Measurements from ENCODE around the gene C8A. TPM values are rescaled to one million over a fixed set of nuclear protein-coding genes. Genes with fewer than 3 reads are reported as not detected.

The C8A gene
- polyA plus RNA-seq, 1 experiment = not detected

GRCh38 chr1:56958526-56958925 lies 103.9 kb downstream of the C8A start:
- H3K9me3 ChIP-seq (ENCODE audit: control insufficient read depth, insufficient read depth, low read length) = no peaks in the 10 kb centered on the region
- no peak overlapping the region for H3K4me3 ChIP-seq (ENCODE audit: low read depth, low read length)
- H3K27me3 ChIP-seq (ENCODE audit: control insufficient read depth, insufficient read depth, low read length) = peaks cover 2% of the 10 kb centered on the region
- DNase-seq (ENCODE audit: low read depth, low spot score) = no peak
- ChIA-PET POLR2A (no interaction called here), CTCF (interaction anchor here (1.6 kb wide), 1 partner anchor 10 kb away, joined by 7 read pairs; no protein-coding TSS in a partner anchor)
- no peak overlapping the region for H3K27ac ChIP-seq (ENCODE audit: low read depth, low read length)
- no peak for TF ChIP-seq CTCF (IDR thresholded peaks at IDR 0.05; ENCODE audit: low read depth, low read length)

DNA sequence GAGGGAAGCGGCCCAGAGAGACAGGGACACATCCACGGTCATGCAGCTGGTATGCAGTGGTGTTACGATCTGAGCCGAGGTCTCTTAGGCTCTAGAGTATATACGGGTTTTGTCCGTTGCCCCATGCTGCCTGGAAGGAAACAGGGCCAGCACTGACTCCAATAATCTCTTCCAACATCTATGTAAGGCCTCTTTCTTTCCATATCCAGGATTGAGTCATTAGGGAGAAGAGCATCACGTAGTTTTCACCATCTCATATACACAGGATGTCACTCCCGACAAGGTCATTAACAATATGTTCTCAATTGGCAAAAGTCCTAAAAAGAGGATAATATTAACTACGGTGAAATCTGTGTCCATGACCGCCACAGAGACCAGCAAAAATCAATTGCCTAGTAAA lies 106.8 kb downstream of the C8A start:
- ChIA-PET POLR2A (no interaction called here), CTCF (no interaction called here)
- no peaks in the 10 kb centered on the region for H3K9me3 ChIP-seq (ENCODE audit: control insufficient read depth, insufficient read depth, low read length)
- no peak overlapping the region for H3K27ac ChIP-seq (ENCODE audit: low read depth, low read length)
- TF ChIP-seq CTCF (IDR thresholded peaks at IDR 0.05; ENCODE audit: low read depth, low read length) = no peak
- no peaks in the 10 kb centered on the region for H3K27me3 ChIP-seq (ENCODE audit: control insufficient read depth, insufficient read depth, low read length)
- no peak overlapping the region for H3K4me3 ChIP-seq (ENCODE audit: low read depth, low read length)
- no peak for DNase-seq (ENCODE audit: low read depth, low spot score)

GRCh38 chr1:56963667-56964066 lies 109.1 kb downstream of the C8A start:
- POLR2A ChIA-PET = no interaction called here
- CTCF ChIA-PET = interaction anchor here (4.2 kb wide), 1 partner anchor 132 kb away, joined by 19 read pairs; no protein-coding TSS in a partner anchor
- no peak overlapping the region for H3K27ac ChIP-seq (ENCODE audit: low read depth, low read length)
- no peaks in the 10 kb centered on the region for H3K27me3 ChIP-seq (ENCODE audit: control insufficient read depth, insufficient read depth, low read length)
- no peak for TF ChIP-seq CTCF (IDR thresholded peaks at IDR 0.05; ENCODE audit: low read depth, low read length)
- H3K4me3 ChIP-seq (ENCODE audit: low read depth, low read length) = no peak overlapping the region
- DNase-seq (ENCODE audit: low read depth, low spot score) = no peak
- no peaks in the 10 kb centered on the region for H3K9me3 ChIP-seq (ENCODE audit: control insufficient read depth, insufficient read depth, low read length)

DNA sequence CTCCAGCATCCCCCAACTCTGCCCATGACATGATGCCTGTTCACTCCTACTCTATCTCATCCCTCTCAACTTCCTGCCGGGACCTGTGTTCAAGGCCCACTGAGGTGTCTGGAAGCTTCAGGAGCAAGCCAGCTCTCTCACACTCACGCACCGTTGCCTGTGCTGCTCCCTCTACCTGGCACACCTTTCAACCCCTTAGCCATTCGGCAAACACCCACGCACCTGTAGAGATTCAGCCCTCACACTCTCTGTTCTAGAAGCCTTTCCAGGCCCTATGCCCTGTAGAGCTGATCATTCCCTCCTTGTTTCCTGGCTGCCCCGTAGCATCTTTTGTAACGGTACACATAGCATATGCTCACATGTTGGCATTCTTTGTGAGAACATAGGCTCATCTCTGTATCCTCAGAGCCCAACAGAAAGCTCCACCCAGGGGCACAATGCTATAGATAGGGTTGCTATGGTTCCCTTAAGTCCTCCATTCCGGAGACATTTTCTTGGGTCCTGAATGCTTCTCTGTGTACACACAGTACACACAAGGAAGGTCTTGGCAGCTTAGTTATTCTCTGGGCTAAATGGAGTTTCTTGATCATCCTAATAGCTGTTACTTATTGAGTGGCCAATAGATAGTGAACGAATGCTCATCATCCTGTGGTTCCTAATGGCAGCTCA lies 109.9 kb downstream of the C8A start:
- H3K4me3 ChIP-seq (ENCODE audit: low read depth, low read length) = no peak overlapping the region
- no peak for TF ChIP-seq CTCF (IDR thresholded peaks at IDR 0.05; ENCODE audit: low read depth, low read length)
- POLR2A ChIA-PET = no interaction called here
- DNase-seq (ENCODE audit: low read depth, low spot score) = no peak
- no peak overlapping the region for H3K27ac ChIP-seq (ENCODE audit: low read depth, low read length)
- H3K27me3 ChIP-seq (ENCODE audit: control insufficient read depth, insufficient read depth, low read length) = no peaks in the 10 kb centered on the region
- no peaks in the 10 kb centered on the region for H3K9me3 ChIP-seq (ENCODE audit: control insufficient read depth, insufficient read depth, low read length)
- CTCF ChIA-PET = interaction anchor here (1.1 to 4.2 kb wide), 2 partner anchors 53 to 133 kb away, joined by 3 to 19 read pairs; no protein-coding TSS in a partner anchor

GRCh38 chr1:56965191-56965590 lies 110.6 kb downstream of the C8A start:
- H3K4me3 ChIP-seq (ENCODE audit: low read depth, low read length) = no peak overlapping the region
- POLR2A ChIA-PET = no interaction called here
- no peaks in the 10 kb centered on the region for H3K27me3 ChIP-seq (ENCODE audit: control insufficient read depth, insufficient read depth, low read length)
- no peak for DNase-seq (ENCODE audit: low read depth, low spot score)
- CTCF ChIA-PET = interaction anchor here (1.1 to 4.2 kb wide), 2 partner anchors 54 to 134 kb away, joined by 3 to 19 read pairs; no protein-coding TSS in a partner anchor
- H3K27ac ChIP-seq (ENCODE audit: low read depth, low read length) = no peak overlapping the region
- H3K9me3 ChIP-seq (ENCODE audit: control insufficient read depth, insufficient read depth, low read length) = no peaks in the 10 kb centered on the region
- TF ChIP-seq CTCF (IDR thresholded peaks at IDR 0.05; ENCODE audit: low read depth, low read length) = no peak
